Neural progenitor cell (in vitro differentiated cells): ENCODE data around the gene FRRS1L.

Experiments
- EZH2 ChIP-seq: fragments of 200-600 bp; sonication (generic); IDR thresholded peaks from 2 replicates; pipeline ENCODE4 v1.6.1; 2017; ENCODE audit warnings: antibody characterized with exemption, mild to moderate bottlenecking, moderate library complexity
- TF ChIP-seq, protein P1 (sequence below): fragments of 200-600 bp; sonication (generic); IDR thresholded peaks from 2 replicates; pipeline ENCODE4 v1.5.1; 2017; ENCODE audit warnings: antibody characterized with exemption, mild to moderate bottlenecking

DNA sequence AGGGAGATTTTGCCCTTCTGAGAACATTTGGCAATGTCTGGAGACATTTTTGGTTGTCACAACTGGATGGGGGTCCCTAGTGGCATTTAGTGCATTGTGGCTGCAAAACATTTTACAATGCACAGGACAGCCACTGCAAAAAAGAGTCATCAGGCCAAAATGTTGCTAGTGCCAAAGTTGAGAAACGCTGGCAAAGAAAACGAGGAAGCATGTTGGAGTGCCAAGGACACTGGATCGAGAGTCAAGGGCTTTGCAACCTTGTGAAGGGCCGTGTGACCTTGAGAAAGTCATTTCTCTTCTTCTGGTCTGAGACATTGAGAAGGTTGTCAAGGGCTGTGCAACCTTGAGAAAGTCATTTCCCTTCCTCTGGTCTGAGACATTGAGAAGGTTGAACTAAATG lies 45.7 kb upstream of the FRRS1L start:
- TF ChIP-seq, protein P1, sequence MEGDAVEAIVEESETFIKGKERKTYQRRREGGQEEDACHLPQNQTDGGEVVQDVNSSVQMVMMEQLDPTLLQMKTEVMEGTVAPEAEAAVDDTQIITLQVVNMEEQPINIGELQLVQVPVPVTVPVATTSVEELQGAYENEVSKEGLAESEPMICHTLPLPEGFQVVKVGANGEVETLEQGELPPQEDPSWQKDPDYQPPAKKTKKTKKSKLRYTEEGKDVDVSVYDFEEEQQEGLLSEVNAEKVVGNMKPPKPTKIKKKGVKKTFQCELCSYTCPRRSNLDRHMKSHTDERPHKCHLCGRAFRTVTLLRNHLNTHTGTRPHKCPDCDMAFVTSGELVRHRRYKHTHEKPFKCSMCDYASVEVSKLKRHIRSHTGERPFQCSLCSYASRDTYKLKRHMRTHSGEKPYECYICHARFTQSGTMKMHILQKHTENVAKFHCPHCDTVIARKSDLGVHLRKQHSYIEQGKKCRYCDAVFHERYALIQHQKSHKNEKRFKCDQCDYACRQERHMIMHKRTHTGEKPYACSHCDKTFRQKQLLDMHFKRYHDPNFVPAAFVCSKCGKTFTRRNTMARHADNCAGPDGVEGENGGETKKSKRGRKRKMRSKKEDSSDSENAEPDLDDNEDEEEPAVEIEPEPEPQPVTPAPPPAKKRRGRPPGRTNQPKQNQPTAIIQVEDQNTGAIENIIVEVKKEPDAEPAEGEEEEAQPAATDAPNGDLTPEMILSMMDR, result no peak
- no peak for TF ChIP-seq EZH2
